NCI-H460 (cell line): ENCODE results near the gene TBCK. TPM values are rescaled to one million over a fixed set of nuclear protein-coding genes. Genes with fewer than 3 reads are reported as not detected.
"Not testable (repeated sequence)": the region's sequence is repeated elsewhere in the genome, so short reads cannot be mapped to it uniquely, and the experiment has no call there.

Source experiments
- DNase-seq: peaks from one replicate; pipeline ENCODE4 v3.0.0-alpha.2; 2016; ENCODE audit warnings: low read depth; ENCODE audit errors: extremely low read depth
- total RNA-seq: library from RNA; depleted of rRNA; stranded (reverse); fragments of >200 nt; shearing (Covaris generic); gene quantifications from 2 replicates; pipeline ENCODE4 v1.2.3, GENCODE V29; 2014

Gene TBCK
- total RNA-seq, 1 experiment from 2014 or later = 17.4 TPM

DNA sequence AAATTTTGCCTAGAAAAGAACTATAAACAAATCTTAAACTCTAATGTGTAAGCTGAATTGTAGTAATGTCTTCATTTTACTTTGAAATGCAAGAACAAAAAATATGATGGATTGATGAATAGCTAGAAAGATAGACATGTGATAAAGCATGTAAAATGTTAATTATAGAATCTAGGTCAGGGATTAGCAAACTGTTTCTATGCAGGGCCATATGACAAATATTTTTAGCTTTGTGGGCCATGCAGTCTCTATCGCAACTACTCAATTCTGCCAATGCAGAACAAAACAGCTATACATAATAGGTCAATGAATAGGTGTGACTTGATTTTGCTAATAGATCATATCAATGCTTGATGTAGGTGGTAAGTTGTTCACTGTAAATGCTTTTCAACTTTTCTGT, 75.3 kb downstream of the TBCK start:
- no peak for DNase-seq

DNA sequence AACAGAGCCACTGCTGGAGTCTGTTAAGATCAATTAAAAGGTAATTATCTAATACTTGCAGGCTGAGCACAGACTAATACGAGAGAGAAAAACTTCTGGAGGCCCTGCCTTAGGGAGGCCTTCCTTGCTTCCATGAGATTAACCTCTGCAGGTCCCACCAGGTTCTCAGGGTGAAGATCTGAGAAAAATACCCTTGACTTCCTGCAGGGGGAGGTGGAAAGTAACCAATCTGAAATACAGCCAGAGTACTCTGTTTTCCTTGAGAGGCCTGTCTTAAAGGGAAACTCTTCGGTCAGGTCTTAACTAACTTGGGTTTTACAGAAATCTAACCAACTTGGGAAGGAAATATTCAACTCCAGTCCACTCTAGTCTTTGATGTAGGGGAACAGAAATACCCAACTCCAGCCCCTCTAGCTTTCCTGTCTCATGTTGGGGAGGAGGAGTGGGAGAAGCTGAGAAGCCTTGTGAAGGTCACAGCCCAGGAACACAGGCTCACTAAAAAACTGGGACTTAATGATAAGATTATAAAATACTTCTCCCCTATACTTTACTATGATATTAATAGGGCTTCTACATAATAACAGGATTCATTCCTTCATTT, 77.1 kb downstream of the TBCK start:
- DNase-seq = peak; percentile 30

DNA sequence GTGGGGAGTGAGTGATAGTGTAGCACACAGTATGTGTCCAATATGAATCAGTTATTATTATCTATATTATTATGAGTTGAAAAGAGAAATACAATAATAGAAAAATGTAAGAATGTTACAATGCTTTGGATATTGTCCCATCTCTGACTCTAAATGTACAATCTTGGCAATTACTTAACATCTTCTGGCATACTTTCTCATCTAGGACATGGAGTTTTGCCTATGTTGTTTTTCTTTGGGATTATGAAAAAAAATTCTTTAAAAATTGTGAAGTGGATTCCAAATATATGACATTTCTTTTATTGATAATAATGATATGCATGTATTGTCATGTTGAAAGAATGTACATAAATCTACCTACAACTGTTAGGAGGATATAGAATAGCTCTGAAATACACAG, 84.1 kb downstream of the TBCK start:
- DNase-seq = no peak

DNA sequence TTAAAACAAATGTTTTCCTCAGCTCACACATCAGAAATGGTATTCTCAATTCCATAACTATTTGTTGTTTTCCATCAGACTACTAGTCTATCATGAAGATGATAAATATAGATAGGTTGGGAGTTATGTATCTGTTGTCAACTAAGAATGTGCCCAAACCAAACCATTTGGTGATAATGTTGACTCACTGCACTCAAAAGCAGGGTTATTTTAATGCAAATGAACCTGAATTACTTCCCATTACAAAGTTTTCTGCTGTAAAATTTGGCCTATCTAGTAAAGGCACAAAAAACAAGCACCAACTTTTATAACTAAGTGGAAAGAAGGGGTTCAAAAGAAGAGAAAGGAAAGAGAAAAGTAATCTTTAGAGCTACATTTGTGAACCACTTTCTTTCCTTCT, 93.5 kb downstream of the TBCK start:
- DNase-seq = no peak

DNA sequence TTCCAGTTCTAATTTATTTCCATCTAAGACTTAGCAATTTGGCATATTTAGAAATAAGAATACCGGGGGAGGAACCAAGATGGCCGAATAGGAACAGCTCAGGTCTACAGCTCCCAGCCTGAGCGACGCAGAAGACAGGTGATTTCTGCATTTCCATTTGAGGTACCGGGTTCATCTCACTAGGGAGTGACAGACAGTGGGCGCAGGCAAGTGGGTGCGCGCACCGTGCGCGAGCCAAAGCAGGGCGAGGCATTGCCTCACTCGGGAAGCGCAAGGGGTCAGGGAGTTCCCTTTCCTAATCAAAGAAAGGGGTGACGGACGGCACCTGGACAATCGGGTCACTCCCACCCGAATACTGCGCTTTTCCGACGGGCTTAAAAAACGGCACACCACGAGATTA, 102.7 kb downstream of the TBCK start:
- DNase-seq = not testable (repeated sequence)

DNA sequence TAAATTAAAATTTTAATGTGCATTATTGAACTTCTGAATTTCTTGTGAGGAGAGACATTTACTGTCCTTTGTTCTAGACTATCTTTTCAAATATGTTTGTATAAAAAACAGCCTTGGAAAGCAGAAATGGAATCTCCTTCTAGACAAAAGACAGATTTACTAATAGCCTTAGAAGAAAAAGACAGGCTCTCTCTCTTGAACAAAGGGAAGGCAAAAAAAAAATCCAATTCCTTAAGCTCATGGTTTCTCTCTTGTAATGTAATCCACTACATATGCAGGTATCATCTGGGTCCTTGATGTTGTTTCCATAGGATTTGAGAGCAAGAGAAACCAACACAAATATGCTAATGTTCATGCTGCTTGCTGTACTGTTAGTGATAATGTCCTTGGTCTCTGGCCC, 106.0 kb downstream of the TBCK start:
- no peak for DNase-seq

DNA sequence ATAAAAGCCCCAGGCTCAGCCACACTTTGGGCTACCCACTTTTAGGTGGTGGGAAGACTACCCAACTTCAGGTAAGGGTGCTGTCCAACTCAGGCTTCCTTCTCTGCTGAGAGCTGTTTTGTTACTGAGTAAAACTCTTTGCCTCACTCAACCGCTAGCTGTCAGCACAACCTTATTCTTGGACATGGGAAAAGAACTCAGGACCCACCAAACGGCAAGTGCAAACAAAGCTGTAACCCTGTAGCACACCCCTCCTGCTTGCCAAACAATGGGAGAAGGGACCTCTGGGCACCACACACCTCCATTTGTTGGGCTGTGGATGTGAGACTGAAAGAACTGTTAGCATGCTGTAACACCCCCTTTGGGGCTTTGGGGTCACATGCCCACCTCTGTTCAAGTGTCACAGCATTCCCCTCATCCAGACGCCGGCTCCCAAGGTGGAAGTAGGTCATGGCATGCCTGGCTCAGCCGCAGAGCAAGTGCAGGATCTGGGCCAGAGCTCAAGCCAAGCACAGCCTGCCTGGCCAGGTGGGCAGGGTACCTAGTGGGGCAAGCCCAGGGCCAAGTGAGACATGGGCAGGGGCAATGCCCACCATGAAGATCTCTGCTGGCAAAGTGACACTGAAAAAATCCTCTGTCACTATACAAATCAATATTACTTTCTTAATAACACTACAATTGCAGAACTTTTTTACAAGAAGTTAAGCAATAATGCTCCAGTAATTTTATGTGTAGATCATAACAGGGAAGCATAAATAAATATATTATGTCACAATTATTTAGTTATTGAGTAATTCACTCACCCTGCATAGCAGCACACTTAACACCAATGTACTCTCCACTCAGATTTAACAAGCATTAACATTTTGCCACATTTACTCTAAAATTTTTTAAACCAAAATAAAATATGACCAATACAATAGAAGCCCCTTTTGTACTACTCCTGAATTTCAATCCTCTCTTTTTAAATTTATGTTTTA, 107.2 kb downstream of the TBCK start:
- no peak for DNase-seq

DNA sequence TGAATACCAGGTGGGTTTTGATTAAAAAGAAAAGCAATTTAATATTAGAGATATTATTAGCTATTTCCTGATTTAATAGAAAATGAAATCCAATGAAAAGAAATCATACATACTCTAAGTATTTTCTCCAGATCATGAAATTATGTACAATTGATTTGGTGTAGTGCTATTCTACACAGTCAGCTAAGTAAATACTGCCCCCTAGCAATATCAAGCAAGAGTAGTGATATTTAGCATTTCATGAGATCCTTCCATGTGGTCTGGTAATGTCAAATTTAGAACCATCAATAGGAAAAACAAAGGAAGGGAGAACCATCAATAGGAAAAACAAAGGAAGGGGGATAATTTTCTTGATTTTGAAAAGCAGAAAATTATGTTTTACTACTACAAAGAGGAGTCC, 114.6 kb downstream of the TBCK start:
- DNase-seq = peak; percentile 6

DNA sequence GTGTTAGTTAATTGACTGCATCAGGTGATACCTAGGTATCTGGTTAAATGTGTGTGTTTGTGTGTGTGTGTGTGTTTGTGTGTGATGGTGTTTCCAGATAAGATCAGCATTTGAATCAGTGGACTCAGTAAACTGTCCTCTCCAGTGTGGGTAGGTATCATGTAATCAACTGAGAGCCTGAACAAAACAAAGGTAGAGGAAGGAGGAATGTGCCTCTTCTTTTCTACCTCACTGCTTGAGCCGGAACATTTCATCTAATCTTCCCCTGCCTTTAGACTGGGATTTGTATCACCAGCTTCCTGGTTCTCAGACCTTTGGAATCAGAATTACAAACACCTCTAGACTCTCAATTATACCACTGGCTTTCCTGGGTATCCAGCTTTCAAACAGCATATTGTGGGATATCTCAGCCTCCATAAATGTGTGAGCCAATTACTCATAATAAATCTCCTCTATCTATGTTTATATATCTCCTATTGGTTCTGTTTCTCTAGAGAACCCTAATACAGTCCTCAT, 120.5 kb downstream of the TBCK start:
- DNase-seq = no peak

DNA sequence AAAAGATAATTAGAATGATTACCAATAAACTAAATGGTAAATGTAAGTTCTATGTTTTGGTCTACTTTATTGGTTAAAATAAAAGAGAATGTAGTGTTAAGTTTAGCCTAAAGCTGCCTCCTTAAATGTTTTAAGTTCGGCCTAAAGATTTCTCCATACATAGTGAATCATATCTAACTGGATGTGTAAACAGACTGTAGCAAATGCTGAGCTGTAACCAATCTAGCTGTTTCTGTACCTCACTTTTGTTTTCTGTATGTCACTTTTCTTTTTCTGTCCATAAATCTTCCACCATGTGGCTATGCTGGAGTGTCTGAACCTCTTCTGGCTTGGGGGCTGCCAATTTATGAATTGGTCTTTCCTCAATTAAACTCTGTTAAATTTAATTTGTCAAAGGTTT, 121.2 kb downstream of the TBCK start:
- no peak for DNase-seq

DNA sequence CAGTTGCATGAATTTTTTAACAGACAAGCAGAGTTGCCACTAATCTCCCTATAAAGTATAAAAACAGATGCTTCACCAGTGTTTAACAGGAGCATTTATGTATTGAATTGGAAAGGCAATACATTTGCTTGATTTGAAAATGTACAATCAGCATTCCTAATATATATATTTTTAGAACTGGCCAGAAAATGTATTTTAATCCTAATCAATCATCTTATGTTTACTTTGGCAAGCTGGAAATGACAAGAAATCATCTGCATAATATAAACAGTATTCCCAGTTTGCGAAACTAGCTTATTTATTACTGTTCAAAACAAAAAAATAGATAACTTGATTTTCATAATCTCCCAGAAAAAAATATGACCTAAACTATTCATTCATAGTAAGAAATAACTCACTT, 123.9 kb downstream of the TBCK start:
- no peak for DNase-seq

DNA sequence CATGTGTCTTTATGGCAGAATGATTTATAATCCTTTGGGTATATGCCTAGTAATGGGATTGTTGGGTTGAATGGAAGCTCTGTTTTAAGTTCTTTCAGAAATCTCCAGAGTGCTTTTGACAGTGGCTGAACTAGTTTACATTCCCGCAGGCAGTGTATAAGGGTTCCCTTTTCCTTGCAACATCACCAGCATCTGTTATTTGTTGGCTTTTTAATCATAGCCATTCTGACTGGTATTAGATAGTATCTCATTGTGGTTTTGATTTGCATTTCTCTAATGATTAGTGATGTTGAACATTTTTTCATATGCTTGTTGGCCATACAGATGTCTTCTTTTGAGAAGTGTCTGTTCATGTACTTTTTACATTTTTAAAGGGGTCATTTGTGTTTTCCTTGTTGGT, 129.8 kb downstream of the TBCK start:
- no peak for DNase-seq

DNA sequence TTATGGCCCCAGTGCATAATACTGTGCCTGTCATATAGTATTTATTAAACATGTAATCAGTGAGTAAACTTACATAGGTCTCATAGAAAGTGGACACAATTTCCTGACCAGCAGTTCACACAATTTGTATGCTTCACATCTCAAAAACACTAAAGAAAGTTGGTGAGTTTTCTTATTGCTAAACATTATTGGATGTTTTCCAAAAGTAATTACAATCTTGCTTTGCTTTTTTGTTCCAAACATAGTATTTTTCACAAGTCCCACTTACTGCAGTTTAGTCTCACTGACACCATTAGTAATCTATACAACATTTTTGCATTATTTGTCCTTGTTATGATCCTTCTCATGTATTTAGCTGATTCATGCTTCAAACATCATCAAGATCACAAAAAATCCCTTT, 132.5 kb downstream of the TBCK start:
- no peak for DNase-seq

DNA sequence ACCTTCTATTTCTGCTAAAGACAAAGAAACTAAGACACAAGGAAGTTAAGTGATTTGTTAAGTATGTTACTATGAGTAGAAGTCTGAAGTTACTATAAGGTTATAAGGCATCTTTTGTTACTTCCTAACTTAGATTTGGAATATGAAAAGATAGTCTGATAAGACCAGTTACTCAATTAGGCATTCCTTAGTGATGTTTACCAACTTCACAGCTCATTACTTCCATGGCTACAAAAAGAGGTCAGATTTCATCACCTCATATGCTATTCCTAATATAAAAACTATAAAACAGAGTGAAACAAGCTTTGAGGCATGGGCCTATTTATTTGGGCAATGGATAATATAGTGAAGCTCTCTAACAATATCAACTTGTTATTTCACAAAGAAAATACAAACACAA, 143.1 kb downstream of the TBCK start:
- no peak for DNase-seq

DNA sequence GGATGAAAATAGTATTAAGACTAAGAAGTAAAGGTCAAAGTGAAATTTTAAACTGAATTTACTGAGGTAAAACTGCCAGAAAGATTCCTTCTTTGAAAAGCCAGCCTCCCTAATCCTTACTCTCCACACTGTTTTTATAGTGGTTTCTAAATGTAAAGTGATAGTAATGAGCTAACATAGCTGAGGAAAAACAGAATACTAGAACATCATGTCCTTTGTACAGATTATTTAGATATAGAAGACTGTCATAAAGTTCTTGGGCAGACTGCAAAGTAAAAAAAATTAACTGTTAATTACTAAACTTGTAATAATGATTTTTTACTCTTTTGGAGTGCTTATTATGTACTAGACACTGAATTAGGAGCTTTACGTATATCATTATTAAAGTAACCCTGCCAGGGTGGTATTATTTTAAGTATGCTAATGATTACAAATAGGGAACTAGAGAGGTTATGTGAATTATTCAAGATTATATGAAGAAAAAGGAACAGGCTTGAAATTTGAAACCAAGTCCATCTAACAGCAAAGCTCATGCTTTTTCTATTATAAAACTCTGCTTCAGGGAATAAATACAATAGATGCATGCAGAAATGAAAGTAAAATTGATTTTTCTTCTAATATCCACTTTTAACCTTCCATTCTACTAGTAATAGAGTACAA, 150.5 kb downstream of the TBCK start:
- no peak for DNase-seq

DNA sequence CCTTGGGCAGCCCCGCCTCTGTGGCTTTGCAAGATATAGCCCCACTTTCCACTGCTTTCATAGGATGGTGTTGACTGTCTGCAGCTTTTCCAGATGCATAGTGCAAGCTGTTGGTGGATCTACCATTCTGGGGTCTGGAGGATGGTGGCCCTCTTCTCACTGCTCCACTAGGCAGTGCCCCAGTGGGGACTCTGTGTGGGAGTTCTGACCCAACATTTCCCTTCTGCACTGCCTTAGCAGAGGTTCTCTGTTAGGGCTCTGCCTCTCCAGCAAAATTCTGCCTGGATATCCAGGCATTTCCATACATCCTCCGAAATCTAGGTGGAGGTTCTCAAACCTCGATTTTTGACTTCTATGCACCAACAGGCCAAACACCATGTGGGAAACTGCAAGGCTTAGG, 153.7 kb downstream of the TBCK start:
- no peak for DNase-seq

DNA sequence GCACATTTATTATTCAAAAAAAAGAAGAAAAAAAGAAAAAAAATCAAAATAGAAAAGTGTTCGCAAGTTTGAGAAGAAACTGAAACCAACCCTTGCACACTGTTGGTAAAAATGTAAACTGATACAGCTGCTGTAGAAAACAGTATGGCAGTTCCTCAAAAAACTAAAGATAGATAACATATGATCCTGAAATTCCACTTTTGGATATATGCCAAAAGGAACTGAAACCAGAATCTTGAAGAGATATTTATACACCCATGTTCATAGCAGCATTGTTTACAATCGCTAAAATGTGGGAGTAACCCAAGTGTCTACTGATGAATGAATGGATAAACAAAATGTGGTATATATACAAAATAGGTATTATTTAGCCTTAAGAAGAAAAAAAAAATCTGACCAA, 155.4 kb downstream of the TBCK start:
- no peak for DNase-seq

DNA sequence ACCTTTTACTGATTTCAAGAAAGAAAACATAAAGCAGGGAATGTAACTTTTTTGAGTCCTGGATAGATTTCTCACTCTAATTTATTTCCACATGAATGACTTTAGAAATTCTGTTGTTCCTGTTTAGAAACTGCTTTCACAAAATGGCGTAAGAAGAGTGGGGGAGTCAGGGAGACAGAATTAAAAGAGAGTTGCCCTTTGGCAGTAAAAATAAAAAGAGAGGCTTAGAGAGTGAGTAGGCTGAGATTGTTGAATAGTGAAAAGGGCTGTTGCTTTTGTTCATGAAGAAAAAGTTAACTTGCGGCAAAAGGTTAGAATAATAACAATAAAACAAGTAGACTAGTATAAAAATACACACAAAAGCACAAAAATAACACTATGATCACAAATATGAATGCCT, 166.1 kb downstream of the TBCK start:
- DNase-seq = no peak

DNA sequence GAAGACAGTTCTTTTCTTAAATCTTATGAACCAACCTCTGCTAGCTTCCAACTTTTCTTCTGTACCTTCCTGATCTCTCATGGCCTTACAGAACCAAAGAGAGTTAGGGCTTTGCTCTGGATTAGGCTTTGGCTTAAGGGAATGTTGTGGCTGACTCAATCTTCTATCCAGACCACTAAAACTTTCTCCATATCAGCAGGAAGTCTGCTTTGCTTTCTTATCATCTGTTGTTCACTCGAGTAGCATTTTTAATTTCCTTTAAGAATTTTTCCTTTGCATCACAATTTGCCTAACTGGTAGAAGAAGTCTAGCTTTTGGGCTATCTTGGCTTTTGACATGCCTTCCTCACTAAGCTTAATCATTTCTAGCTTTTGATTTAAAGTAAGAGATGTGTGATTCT, 167.0 kb downstream of the TBCK start:
- no peak for DNase-seq

DNA sequence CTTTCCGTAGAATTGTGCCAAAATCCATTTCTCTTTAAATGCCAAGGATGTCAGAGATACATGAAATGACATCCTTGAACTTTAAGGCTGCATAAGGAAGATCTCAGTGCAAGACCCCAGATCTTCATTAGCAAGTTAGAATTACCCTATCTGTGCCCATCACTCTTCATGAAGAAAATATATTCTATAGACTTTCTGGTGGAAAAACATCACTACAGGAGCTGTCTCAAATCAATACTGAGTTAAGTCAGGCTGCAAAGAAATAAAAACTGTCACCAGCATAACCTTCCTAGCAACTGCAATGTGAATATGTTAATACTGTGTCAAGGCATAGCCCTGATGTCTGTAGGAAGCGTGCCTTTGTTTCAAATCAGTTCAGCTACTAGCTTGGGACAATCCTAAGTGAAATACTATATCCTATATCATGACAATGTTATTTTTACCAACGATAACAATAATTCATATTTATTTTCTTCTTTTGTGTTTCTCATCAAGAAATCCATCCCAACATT, 173.3 kb downstream of the TBCK start:
- no peak for DNase-seq

DNA sequence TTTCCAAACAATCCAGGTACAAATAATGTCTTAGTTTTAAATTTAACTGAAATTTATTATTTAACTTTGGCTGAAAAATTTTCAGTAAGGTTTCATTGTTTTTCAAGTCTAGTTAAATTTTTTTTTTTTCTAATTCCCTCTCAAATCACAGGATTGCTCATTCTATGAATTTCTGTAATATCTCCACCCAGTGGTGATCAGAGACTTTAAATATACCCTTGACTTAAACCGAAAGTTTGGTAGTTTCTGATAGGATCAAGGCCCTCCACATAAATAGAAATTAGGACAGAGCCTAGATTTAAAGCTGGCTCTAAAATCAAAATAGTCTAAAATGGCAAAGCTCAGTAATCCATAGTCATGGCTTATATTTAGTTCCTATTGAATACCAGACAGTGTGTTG, 175.4 kb downstream of the TBCK start:
- DNase-seq = no peak
